Measurements from ENCODE around the gene HOMEZ.
"Not testable (repeated sequence)": the region's sequence is repeated elsewhere in the genome, so short reads cannot be mapped to it uniquely, and the experiment has no call there.

The HOMEZ gene

GRCh38 chr14:23286020-23286901 is at the start of gene HOMEZ:
Gene HOMEZ (minus strand): TSS chr14:23286132. CDS start chr14:23285952, 180 bp downstream.
- DNase-seq = peak; percentile 97 to 99

GRCh38 chr14:23335623-23336022 is 49.7 kb upstream of the HOMEZ start:
- no peak for DNase-seq

GRCh38 chr14:23327947-23328744 is 42.2 kb upstream of the HOMEZ start:
- DNase-seq = peak; percentile 27 to 82

- no peak for DNase-seq
Observed at GRCh38 chr14:23326491-23327332, 40.8 kb upstream of the HOMEZ start.

- DNase-seq = not testable (repeated sequence)
Observed at GRCh38 chr14:23325746-23326145, 39.8 kb upstream of the HOMEZ start.

- DNase-seq = no peak
Observed at GRCh38 chr14:23324993-23325392, 39.1 kb upstream of the HOMEZ start.

- no peak for DNase-seq
Observed at GRCh38 chr14:23324455-23324846, 38.5 kb upstream of the HOMEZ start.

- DNase-seq = no peak
Observed at GRCh38 chr14:23323838-23324454, 38.0 kb upstream of the HOMEZ start.

GRCh38 chr14:23322568-23323517 is 36.9 kb upstream of the HOMEZ start:
- no peak for DNase-seq

- peak; percentile 20 to 50 for DNase-seq
Observed at GRCh38 chr14:23321572-23322547, 35.9 kb upstream of the HOMEZ start.

GRCh38 chr14:23320584-23321571 is 34.9 kb upstream of the HOMEZ start, which contains the start of gene PABPN1:
Gene PABPN1 (plus strand): TSS chr14:23321457. CDS start chr14:23321470, 13 bp downstream.
- DNase-seq = peak; percentile 99

- DNase-seq = no peak
Observed at GRCh38 chr14:23319746-23320583, 34.0 kb upstream of the HOMEZ start.

GRCh38 chr14:23316300-23316699 is 30.4 kb upstream of the HOMEZ start:
- DNase-seq = no peak

- no peak for DNase-seq
Observed at GRCh38 chr14:23310546-23310945, 24.6 kb upstream of the HOMEZ start.

GRCh38 chr14:23308721-23309445 is 23.0 kb upstream of the HOMEZ start:
- no peak for DNase-seq

- no peak for DNase-seq
Observed at GRCh38 chr14:23307687-23308644, 22.0 kb upstream of the HOMEZ start.

Measured in NCI-H526 (cell line).